DMS79 treated with DMSO at 0.1 percent for 48 hours (cell line): ENCODE results near the gene HGF.
"Not testable (repeated sequence)": the region's sequence is repeated elsewhere in the genome, so short reads cannot be mapped to it uniquely, and the experiment has no call there.

ENCODE experiments used
- DNase-seq: peaks from one replicate; lab custom pipeline; 2025; lab: John Stamatoyannopoulos, UW

Gene HGF

GRCh38 chr7:81776161-81776560, 6.3 kb upstream of the HGF start:
- DNase-seq = no peak

DNA sequence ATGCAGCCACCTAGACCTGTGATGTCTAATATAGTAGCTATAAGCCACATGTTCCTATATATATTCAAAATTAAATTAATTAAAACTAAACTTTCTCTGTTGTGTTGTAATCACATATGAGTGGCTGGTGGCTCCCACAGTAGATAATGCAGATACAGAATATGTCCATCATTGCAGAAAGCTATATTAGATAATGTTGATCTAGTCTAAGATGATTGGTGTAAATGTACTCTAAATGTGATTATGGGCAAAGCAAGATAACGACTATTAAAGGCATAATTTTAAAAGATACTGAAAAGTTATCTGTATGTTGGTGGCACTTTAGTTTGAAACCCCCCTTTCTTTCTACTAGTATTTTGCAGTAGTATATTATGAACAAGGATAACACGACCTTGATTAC, 5.7 kb upstream of the HGF start:
- no peak for DNase-seq

DNA sequence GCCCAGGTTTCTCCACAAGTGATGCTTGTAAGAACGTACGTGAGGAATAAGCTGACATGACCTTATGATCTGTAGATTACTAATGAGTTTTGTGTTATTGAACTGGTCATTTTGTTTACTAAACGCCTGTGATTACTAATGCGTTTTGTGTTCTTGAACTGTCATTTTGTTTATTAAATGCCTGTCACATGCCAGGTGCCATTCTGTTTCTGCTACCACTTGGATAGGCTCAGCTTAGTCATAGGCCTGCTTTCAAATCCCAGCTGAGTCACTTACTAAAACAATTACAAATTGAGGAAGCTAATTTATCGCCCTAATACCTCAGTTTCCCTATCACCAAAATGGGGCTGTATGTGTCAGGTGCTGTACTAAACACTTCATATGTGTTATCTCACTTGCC, 4.7 kb upstream of the HGF start:
- no peak for DNase-seq

GRCh38 chr7:81770728-81771223, 929 bp upstream of the HGF start:
- DNase-seq = no peak

- DNase-seq = no peak
Measured at GRCh38 chr7:81768951-81769778, 682 bp downstream of the HGF start.

DNA sequence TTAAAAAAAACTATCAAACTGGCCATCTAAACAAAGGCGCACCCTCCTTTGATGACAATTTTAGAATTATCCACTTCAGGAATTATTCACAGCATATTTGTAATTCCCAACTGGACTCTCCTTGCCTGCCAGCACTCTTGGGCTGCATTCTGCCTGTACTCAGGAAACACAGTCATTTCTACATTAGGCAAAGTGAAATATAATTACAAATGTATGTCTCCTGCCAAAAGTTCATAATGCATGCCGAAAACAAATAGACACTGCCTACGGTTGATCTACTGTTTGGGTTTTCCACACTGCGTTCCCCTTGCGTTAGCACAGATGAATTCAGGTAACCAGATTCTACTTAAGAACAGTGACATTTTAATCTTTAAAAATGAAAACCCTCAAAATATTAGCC, 1.9 kb downstream of the HGF start:
- no peak for DNase-seq

DNA sequence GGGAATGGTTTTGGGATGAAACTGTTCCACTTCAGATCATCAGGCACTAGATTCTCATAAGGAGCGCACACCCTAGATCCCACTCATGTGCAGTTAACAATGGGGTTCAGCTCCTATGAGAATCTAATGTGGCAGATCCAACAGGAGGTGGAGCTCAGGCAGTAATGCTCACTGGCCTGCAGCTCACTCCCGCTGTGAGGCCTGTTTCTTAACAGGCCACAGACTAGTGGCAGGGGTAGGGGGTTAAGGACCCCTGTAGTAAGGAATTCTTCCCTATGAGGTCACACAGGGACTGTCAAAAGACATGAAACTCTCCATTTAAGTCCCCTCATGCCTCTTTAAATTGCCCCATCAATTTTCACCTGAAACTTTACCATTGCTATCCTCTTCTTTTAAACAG, 8.0 kb downstream of the HGF start:
- DNase-seq = no peak

DNA sequence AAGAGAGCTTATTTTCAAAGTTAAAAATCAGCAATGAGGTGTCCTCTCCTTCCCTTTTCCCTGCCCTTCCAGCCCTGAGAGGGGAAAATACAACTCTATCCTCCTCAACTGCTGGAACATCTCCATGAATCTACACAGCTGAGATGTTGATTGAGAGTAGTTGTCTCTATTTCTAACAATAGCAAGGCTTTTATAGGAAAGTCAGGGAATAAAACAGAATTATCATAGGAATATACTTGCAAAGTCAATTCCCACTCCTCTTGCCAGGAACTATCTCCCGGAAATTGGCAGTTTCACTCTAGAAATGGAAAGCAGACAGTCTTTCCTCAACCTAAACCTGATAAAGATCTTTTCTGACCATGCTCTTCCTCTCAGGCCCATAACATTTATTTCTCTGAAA, 8.8 kb downstream of the HGF start:
- DNase-seq = no peak

DNA sequence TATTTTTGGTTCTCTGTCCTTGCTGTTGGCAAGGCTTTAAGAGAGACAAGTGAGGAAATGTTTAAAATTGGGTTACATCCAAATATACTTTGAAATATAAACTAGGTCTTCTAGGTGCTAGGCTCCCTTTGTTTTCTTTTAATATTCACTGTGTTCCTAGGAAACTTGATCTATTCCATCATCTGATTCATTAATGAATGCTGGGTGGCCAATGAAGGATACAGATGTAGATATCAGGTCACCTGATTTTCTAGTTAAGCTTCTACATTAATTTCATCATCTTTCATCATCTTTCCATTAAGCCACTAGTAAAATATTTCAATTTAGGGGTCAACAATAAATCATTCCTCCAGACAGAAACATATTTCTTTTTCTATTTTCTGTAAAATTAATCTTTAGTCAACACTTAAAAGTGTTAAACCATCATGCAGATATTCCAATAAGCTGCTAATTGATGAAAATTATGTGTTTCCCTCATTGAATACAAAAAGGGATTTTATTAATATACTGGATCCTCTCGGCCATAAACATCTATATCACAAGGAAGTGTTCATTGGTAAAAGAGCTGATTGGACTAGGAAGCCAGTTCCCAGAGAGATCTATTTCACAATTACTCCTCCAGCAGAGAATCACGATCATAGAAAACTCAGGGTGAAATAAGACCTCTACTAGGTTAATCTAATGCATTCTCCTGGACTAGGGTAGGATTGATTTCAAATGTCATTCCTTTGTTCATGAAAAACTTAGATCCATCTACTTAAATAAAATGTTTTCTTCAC, 14.7 kb downstream of the HGF start:
- DNase-seq = no peak

- DNase-seq = no peak
Measured at GRCh38 chr7:81753392-81753791, 16.5 kb downstream of the HGF start.

DNA sequence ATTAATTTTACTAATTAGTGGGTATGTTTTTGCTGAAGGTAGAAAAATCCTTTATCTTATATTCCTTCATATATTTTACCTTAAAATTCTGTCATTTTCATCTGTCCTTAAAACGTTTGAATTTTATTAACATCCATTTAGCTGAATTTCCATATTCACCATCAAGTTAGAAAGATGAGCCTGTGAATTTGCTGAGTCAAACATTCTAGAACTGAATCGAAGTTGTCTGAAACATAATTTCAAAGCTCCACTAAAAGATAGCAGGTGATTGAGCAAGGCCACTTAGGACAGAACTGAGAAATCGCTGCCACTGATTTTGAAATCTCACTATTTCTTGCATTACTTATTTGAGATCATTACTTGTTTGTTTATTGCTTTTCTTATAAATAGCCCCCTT, 17.5 kb downstream of the HGF start:
- no peak for DNase-seq

DNA sequence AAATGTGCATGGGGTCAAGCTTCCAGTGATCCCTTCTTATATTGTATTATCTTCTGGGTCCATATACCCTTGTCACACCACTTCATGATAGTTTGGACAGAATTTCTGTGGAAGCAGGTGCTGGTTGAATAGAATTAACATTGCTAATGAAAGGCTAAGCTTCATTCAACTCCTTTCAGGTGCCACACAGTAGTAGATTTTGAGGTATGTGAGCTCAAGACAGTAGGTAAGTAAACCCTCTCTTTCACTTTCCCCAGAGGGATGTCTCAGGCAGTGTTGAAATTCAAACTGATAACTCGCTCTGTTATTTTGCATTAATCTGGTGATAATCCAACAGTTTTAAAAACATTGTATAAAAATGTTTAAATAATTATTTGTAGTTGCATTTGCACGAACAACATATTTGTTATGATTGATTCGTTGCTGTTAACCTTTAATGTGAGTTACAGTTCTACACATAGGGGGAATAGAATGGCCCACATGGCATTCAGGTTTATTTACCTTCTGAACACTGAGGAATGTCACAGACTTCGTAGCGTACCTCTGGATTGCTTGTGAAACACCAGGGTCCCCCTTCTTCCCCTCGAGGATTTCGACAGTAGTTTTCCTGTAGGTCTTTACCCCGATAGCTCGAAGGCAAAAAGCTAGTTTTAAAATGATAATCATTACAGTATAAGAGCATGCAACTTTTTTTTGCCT, 18.1 kb downstream of the HGF start:
- DNase-seq = no peak

DNA sequence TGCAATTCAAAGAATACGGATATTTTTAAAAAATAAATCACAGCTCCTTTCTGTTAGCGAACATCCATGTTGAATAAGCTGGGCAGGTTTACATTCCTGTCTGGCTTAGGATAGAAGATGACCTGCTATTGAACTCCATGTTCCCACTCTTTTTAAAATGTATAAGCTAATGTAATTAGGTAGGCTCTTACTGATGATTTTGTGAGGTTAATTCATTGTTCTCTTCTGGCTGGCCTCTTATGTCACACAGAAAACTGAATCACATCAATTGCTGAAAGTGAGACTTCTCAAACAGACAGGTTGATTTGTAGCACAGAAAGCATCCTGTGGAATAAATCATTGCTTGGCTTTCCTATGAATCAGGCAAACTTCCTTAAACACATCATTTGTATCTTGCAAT, 24.2 kb downstream of the HGF start:
- DNase-seq = no peak

DNA sequence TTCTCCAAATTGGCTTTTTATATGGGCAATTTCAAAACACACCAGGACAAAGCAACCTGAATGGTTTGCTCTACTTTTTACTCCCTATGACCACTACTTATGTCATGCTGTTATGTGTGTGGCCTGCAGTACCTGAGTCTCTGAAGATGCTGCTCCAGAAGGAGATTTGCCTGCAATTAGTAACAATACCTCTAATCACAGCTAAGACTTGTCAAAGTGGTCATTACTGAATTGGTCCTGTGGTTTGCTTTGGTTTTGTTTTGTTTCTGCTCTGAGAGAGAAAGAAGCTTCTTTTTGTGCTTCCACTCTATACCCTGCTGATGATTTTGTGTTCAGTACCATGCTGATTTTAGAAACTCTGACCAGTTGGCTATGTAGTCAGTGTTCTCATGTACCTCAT, 25.5 kb downstream of the HGF start:
- DNase-seq = no peak

GRCh38 chr7:81743665-81744064, 26.2 kb downstream of the HGF start:
- DNase-seq = no peak

DNA sequence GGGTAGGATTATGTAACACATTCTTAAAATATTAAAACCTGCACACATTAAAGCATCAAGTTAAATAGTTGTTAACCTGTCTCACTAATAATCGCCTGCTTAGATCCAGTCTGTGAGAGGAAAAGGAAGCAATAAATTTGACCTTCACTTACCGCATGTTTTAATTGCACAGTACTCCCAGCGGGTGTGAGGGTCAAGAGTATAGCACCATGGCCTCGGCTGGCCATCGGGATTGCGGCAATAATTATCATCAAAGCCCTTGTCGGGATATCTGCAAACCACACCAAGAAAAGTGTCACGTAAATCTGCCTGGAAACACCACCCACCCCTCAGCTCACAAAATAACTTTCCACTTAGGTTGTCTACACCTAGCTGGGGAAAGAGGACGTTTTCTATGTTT, 26.6 kb downstream of the HGF start:
- no peak for DNase-seq

DNA sequence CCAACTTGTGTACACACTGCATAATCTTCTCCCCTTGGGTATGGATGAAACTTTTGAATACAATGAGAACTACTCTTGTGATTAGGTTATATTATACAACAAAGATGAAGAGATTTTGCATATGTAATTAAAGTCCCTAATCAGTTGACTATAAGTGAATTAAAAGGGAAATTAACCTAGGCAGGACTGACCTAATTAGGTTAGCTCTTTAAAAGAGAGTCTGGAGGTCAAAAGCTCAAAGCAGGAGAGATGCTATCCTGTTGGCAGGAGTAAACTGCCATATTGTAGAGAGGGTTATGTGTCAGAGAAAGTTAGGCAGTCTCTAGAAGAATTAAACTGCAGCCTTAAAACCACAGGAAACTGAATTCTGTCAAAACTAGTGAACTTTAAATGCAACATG, 29.4 kb downstream of the HGF start:
- no peak for DNase-seq

GRCh38 chr7:81736091-81736490, 33.8 kb downstream of the HGF start:
- DNase-seq = no peak

DNA sequence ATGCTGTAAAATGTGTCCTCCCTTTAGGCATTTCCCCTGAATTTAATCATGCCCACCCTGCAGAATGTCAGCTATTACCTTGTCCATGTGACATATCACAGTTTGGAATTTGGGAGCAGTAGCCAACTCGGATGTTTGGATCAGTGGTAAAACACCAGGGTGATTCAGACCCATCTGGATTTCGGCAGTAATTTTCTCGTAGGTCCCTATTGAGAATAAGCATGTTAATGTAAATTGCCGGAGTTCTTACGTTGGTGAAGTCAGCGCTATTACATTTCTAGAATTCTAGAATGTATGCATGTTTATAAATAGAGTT, 44.1 kb downstream of the HGF start:
- no peak for DNase-seq

- no peak for DNase-seq
Measured at GRCh38 chr7:81725003-81725811, 44.6 kb downstream of the HGF start.

DNA sequence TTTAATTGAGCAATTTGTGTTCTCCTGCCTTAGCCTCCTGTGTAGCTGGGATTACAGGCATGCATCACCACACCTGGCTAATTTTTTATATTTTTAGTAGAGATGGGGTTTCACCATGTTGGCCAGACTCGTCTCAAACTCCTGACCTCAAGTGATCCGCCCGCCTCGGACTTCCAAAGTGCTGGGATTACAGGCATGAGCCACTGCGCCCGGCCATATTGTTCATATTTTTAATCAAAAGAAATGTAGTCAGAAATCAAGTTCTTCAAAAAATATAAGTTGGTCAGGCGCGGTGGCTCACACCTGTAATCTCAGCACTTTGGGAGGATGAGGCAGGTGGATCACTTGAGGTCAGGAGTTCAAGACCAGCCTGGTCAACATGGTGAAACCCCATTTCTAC, 47.6 kb downstream of the HGF start:
- not testable (repeated sequence) for DNase-seq

GRCh38 chr7:81721437-81721836, 48.4 kb downstream of the HGF start:
- DNase-seq = no peak
